Tibial artery (tissue), 4 donors: ENCODE data around the gene ECT2.

Experiments used
- DNase-seq, 2 donors: peaks; one replicate each; pipeline ENCODE4 v3.0.0-alpha.2; 2019
- H3K27ac ChIP-seq, 2 donors: fragments of 200-600 bp; sonication (generic) in 1 of 2; 1 replicate in 1 of 2; 2 replicates in 1 of 2; pipeline ENCODE4 v1.5.1; 2018 to 2019; ENCODE audit warnings: mild to moderate bottlenecking in 1 of 2
- H3K27me3 ChIP-seq, 2 donors: fragments of 200-600 bp; sonication (generic) in 1 of 2; one replicate each; pipeline versions ENCODE4 v1.5.1 to v1.6.0; 2016 to 2019
- H3K36me3 ChIP-seq, 3 donors: fragments of 200-600 bp; sonication (generic) in 2 of 3; one replicate each; pipeline ENCODE4 v1.5.1; 2016 to 2019; ENCODE audit warnings: mild to moderate bottlenecking in 2 of 3
- H3K4me1 ChIP-seq, 4 donors: fragments of 200-600 bp; sonication (generic) in 2 of 4; 1 replicate in 3 of 4; 2 replicates in 1 of 4; pipeline ENCODE4 v1.5.1; 2016 to 2019
- H3K4me3 ChIP-seq, 2 donors: fragments of 200-600 bp; sonication (generic) in 1 of 2; 1 replicate in 1 of 2; 2 replicates in 1 of 2; pipeline ENCODE4 v1.5.1; 2018 to 2019; ENCODE audit warnings: mild to moderate bottlenecking in 2 of 2
- H3K9me3 ChIP-seq, 3 donors: fragments of 200-600 bp; sonication (generic) in 1 of 3; one replicate each; pipeline ENCODE4 v1.5.1; 2016 to 2019
- intact Hi-C: fragments of 100-400 bp; cut with DNase I; formaldehyde crosslinking; loops from one replicate; pipeline ENCODE4 v1.15.0; 2023; ENCODE audit warnings: low total_unique reads
- TF ChIP-seq, protein P1 (sequence below), 2 experiments: fragments of 200-600 bp in 1 of 2; fragments of 450-650 bp in 1 of 2; IDR thresholded peaks; one replicate each; pipeline ENCODE4 v1.5.1; 2017 to 2019; ENCODE audit warnings: antibody characterized with exemption in 2 of 2, mild to moderate bottlenecking in 1 of 2, moderate library complexity in 1 of 2

Gene ECT2

DNA sequence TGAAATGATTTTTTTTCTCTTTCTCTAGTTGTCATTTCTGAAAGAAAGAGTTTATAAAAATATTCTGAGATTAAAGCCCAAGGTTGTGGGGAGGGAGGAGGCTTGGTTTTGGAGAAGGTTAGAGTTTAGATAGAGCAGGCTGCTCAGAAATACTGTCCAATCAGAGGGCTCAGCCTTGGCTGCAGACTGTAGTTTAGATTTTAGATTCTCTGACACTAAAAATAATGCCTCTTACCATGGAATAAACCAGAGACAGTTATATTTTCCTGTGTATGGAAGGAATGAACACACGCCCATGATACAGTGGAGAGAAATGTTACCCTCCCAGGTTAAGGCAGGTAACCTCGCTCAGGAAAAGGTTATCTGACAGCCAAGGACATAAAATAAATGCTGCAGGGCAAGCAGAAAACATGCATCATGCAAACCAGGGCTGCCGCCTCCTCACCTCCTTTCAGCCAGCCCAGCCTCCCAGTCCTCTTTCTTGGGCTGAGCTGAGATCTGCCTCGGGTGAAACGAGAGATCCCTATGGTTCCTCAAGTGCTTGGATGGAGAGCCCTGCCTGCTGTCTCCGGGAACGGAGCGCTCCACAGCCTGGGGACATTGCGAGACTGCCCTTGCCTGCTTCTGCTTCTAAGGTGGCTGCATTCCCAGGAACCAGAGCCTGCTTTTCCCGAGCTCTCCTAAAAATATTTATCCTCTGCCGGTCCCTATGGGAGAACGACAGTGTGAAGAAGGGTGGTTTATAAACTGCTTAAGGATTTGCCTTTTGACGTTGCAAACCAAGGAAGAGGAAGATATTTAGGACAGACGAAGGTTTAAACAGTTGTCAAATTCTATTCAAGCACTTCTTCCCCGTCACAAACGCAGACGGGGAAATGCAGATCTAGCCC lies 40.5 kb upstream of the ECT2 start:
- intact Hi-C loops: loop anchor here (5.0 kb wide), 1 partner anchor 33 kb away; no protein-coding TSS in a partner anchor
- DNase-seq: peak; percentile 61 to 78

DNA sequence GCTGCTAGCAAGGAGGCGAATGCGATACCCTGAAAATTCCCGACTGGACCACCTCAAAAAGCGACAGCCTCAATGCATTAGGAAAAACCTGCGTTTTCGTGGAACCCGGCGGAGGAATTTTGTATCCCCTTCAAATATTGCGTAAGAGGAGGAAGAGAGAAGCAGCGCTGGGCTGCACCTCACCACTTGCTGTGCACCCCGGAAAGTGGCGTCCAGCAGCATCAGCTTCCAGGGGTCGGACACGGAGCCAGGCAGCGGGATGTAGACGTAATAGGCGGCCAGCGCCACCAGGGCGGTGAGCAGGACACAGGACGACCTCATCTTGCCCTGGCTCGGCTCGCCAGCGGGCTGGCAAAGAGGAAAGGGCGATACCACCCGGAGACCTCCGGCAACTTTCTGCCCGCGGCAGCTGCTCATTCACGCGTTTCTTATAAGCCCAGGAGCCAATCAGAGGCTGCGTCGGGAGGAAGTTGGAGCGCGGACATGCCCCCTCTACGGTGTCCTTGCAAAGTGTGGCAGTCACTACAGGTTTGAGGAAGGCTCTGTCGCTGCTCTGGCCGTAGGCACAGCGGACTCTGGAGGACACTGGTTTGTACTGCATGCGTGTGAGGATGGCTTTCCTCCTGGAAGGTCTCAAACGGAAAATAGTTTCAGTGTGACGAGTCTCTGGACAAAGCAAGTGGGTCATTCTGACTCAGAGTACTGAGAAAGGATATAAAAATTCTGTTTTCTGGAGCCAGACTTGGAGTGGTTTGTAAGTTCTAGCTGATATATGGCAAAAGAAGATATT lies 39.7 kb upstream of the ECT2 start, which contains the start of gene NCEH1:
NCEH1 (minus strand) TSS at position 404 of the 790 bp plus-strand sequence; CDS start at position 321, 83 bp downstream.
- DNase-seq: peak; percentile 93 to 95
- TF ChIP-seq, protein P1, sequence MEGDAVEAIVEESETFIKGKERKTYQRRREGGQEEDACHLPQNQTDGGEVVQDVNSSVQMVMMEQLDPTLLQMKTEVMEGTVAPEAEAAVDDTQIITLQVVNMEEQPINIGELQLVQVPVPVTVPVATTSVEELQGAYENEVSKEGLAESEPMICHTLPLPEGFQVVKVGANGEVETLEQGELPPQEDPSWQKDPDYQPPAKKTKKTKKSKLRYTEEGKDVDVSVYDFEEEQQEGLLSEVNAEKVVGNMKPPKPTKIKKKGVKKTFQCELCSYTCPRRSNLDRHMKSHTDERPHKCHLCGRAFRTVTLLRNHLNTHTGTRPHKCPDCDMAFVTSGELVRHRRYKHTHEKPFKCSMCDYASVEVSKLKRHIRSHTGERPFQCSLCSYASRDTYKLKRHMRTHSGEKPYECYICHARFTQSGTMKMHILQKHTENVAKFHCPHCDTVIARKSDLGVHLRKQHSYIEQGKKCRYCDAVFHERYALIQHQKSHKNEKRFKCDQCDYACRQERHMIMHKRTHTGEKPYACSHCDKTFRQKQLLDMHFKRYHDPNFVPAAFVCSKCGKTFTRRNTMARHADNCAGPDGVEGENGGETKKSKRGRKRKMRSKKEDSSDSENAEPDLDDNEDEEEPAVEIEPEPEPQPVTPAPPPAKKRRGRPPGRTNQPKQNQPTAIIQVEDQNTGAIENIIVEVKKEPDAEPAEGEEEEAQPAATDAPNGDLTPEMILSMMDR (IDR thresholded peaks at IDR 0.05): peak; percentile 81 to 83
- H3K4me3 ChIP-seq: peak within 1 kb of the TSS; percentile 91 to 96
- no peaks in the 10 kb centered on the region for H3K36me3 ChIP-seq
- peak within 1 kb of the TSS; percentile 87 to 91 for H3K27ac ChIP-seq
- no peaks in the 10 kb centered on the region for H3K27me3 ChIP-seq
- peaks cover 0 to 31% (median 14%) of the 10 kb centered on the region in 4 donors for H3K4me1 ChIP-seq
- H3K9me3 ChIP-seq: no peaks in the 10 kb centered on the region
- intact Hi-C loops: loop anchor here (5.0 kb wide), 1 partner anchor 34 kb away; no protein-coding TSS in a partner anchor

More for the DNA sequence above, 40.5 kb upstream of the ECT2 start:
- Histone ChIP-seq H3K9me3 (no peaks in the 10 kb centered on the region), H3K27ac (peak overlapping the region; percentile 87 to 91), H3K4me3 (peak overlapping the region; percentile 91 to 96), H3K4me1 (peaks cover 0 to 31% (median 14%) of the 10 kb centered on the region in 4 donors), H3K36me3 (no peaks in the 10 kb centered on the region), H3K27me3 (no peaks in the 10 kb centered on the region)
- TF ChIP-seq, protein P1 (IDR thresholded peaks at IDR 0.05): no peak

DNA sequence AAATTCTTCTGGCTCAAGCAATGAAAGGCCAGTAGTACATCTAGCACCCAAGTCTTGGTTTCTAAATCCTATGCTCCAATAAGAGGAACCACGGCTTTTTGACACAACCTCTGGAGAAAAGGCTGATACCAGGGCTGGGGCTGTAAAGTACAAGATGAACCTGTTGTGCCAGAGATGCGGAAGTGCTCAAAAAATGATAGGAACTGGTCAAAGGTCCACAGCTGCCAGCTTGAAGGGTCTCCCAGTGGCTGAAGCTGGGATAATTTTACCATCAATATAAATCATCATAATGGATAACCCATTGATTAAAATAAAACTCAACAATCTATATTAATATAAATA lies 39.1 kb upstream of the ECT2 start:
- Histone ChIP-seq H3K27ac (peak overlapping the region; percentile 87 to 91), H3K9me3 (no peaks in the 10 kb centered on the region), H3K36me3 (no peaks in the 10 kb centered on the region), H3K27me3 (no peaks in the 10 kb centered on the region), H3K4me1 (peaks cover 0 to 31% (median 14%) of the 10 kb centered on the region in 4 donors), H3K4me3 (peak overlapping the region; percentile 91 to 96)
- DNase-seq: no peak
- intact Hi-C loops: loop anchor here (5.0 kb wide), 1 partner anchor 34 kb away; no protein-coding TSS in a partner anchor
- TF ChIP-seq, protein P1 (IDR thresholded peaks at IDR 0.05): no peak

DNA sequence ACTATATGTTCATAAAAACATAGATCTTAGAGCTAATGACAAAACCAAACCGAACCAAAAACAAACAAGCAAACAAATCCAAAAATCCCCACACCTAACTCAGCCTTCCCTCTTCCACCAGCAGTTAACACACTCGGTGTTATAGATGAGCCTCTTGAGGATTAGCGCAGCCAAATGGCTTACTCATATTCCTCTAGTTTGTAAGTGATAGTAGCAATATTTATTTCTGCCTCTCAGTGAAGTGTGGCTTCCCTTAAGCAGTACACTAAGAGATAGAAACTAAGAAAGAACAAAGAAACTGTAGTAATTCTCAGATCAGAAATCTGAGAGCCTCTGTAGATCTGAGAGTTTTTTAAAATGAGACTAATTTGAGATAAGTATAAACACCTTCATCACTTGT lies 37.2 kb upstream of the ECT2 start:
- peak in 1 of 2 donors; percentile 32 for DNase-seq
- intact Hi-C loops: loop anchor here (5.0 kb wide), 1 partner anchor 36 kb away; no protein-coding TSS in a partner anchor
- no peaks in the 10 kb centered on the region for H3K9me3 ChIP-seq
- no peak overlapping the region for H3K27ac ChIP-seq
- H3K4me1 ChIP-seq: peaks cover 0 to 24% (median 14%) of the 10 kb centered on the region in 4 donors
- TF ChIP-seq, protein P1 (IDR thresholded peaks at IDR 0.05): no peak
- H3K36me3 ChIP-seq: no peaks in the 10 kb centered on the region
- H3K27me3 ChIP-seq: no peaks in the 10 kb centered on the region
- H3K4me3 ChIP-seq: no peak overlapping the region

DNA sequence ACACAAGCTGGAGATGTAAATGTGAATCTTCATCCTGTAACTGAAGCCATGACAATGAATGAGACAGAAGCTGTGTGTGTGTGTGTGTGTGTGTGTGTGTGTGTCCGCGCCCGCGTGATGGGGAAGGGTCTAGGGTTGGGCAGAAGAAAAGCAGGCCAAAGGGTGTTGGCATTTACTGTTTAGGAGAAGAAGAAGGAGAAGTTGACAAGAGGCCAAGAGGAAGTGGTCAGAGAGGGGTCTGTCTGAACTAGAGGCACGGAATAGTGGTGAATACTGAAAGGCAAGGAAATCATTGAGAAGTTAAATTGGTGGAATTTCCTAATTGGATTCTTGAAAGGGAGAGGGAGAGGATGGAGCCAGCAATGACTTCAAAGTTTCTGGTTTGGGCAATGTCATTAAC lies 34.0 kb upstream of the ECT2 start:
- no peak overlapping the region for H3K27ac ChIP-seq
- TF ChIP-seq, protein P1 (IDR thresholded peaks at IDR 0.05): no peak
- no peak overlapping the region for H3K4me3 ChIP-seq
- peaks cover 0 to 5% (median 0%) of the 10 kb centered on the region in 4 donors for H3K4me1 ChIP-seq
- peak in 1 of 2 donors; percentile 52 for DNase-seq
- intact Hi-C loops: no loop called here
- no peaks in the 10 kb centered on the region for H3K36me3 ChIP-seq
- H3K27me3 ChIP-seq: no peaks in the 10 kb centered on the region
- no peaks in the 10 kb centered on the region for H3K9me3 ChIP-seq
